Parathyroid adenoma (tissue), 2 donors: ENCODE results near the gene CDAN1.

Experiments used
- H2AFZ ChIP-seq: fragments of 300-600 bp; sonication (generic); one replicate; pipeline ENCODE4 v1.7.0; 2017; ENCODE audit warnings: antibody characterized with exemption, mild to moderate bottlenecking
- H3K27ac ChIP-seq: fragments of 300-600 bp; sonication (generic); one replicate; pipeline ENCODE4 v1.7.0; 2017
- H3K27me3 ChIP-seq: fragments of 300-600 bp; sonication (generic); one replicate; pipeline ENCODE4 v1.7.0; 2017; ENCODE audit warnings: low read length; ENCODE audit not compliant: control insufficient read depth, insufficient read depth
- H3K36me3 ChIP-seq: fragments of 300-600 bp; sonication (generic); one replicate; pipeline ENCODE4 v1.7.0; 2017; ENCODE audit warnings: low read length; ENCODE audit not compliant: control insufficient read depth, insufficient read depth
- H3K4me1 ChIP-seq: fragments of 300-600 bp; sonication (generic); one replicate; pipeline ENCODE4 v1.7.0; 2017; ENCODE audit warnings: control low read depth
- H3K4me2 ChIP-seq: fragments of 300-600 bp; sonication (generic); one replicate; pipeline ENCODE4 v1.7.0; 2017; ENCODE audit warnings: low read length
- H3K4me3 ChIP-seq: fragments of 300-600 bp; sonication (generic); one replicate; pipeline ENCODE4 v1.7.0; 2017; ENCODE audit warnings: low read depth, low read length
- H3K79me2 ChIP-seq: fragments of 300-600 bp; sonication (generic); one replicate; pipeline ENCODE4 v1.7.0; 2017; ENCODE audit warnings: control low read depth
- H3K9ac ChIP-seq: fragments of 300-600 bp; sonication (generic); one replicate; pipeline ENCODE4 v1.7.0; 2017; ENCODE audit warnings: mild to moderate bottlenecking
- H3K9me3 ChIP-seq: fragments of 300-600 bp; sonication (generic); one replicate; pipeline ENCODE4 v1.7.0; 2017; ENCODE audit warnings: low read length; ENCODE audit not compliant: control insufficient read depth
- CTCF ChIP-seq: fragments of 300-600 bp; sonication (generic); IDR thresholded peaks from one replicate; pipeline ENCODE4 v1.7.0; 2017; ENCODE audit warnings: antibody characterized with exemption, mild to moderate bottlenecking
- donor health status: primary hyperparathyroidism.

The CDAN1 gene

DNA sequence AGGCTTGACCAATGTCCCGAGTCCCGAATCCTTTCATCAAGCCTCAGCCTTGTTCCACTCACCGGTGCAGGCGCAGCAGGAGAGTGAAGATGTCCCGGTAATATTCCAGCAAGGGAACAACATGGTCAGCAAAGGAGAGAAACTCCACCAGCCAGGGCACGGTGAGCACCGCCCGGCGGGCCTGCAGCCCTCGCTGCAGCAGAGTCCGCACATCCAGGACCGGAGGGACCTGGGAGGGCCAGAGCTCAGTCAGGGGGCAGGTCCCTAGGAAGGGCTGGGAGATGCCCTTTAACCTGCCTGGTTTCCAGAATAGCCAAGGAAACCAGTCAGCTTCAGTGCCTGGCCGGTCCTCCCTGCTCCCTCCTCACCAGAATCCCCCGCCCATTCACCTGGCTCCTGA is 6.4 kb downstream of the CDAN1 start:
- TF ChIP-seq CTCF, result no peak
- H3K79me2 ChIP-seq, result no peaks in the 10 kb centered on the region
- H3K4me2 ChIP-seq, result no peak overlapping the region
- H3K4me1 ChIP-seq, result no peaks in the 10 kb centered on the region
- H3K36me3 ChIP-seq, result no peaks in the 10 kb centered on the region
- no peak overlapping the region for H3K4me3 ChIP-seq
- no peak overlapping the region for H2AFZ ChIP-seq
- no peaks in the 10 kb centered on the region for H3K27me3 ChIP-seq
- H3K9me3 ChIP-seq, result no peaks in the 10 kb centered on the region
- no peak overlapping the region for H3K9ac ChIP-seq
- H3K27ac ChIP-seq, result no peak overlapping the region

- Histone ChIP-seq H3K27ac (no peak overlapping the region), H3K27me3 (no peaks in the 10 kb centered on the region), H3K9ac (no peak overlapping the region), H3K4me3 (no peak overlapping the region), H2AFZ (no peak overlapping the region), H3K4me2 (no peak overlapping the region), H3K36me3 (no peaks in the 10 kb centered on the region), H3K4me1 (no peaks in the 10 kb centered on the region), H3K9me3 (no peaks in the 10 kb centered on the region), H3K79me2 (no peaks in the 10 kb centered on the region)
- no peak for TF ChIP-seq CTCF
Observed at GRCh38 chr15:42730135-42730534, 6.8 kb downstream of the CDAN1 start.

DNA sequence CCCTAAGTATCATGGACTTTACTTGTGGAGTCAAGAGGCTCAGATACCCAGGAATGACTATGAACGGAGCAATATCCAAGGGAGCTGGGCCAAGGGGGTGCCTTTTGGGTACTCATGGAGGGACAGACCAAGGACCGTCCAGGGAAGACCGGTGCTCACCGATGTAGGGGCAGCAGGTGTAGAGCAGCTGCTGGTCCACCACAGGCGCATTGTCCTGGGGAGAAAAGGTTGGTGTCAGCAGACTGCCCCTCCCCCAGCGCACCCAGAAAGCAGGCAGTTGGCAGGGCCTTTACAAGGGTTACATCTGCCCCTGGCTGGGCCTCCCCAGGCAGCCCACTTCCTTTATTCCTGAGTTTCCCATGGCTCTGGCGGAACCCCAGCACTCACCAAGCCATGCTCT is 7.5 kb downstream of the CDAN1 start:
- no peak for TF ChIP-seq CTCF
- Histone ChIP-seq H3K4me2 (no peak overlapping the region), H3K9ac (no peak overlapping the region), H3K4me1 (no peaks in the 10 kb centered on the region), H3K79me2 (no peaks in the 10 kb centered on the region), H3K27ac (no peak overlapping the region), H3K36me3 (no peaks in the 10 kb centered on the region), H2AFZ (no peak overlapping the region), H3K4me3 (no peak overlapping the region), H3K9me3 (no peaks in the 10 kb centered on the region), H3K27me3 (no peaks in the 10 kb centered on the region)

- Histone ChIP-seq H2AFZ (no peak overlapping the region), H3K36me3 (no peaks in the 10 kb centered on the region)
- no peak for TF ChIP-seq CTCF
Observed at GRCh38 chr15:42728972-42729371, 8.0 kb downstream of the CDAN1 start.

GRCh38 chr15:42728560-42728959 is 8.4 kb downstream of the CDAN1 start:
- TF ChIP-seq CTCF, result no peak
- Histone ChIP-seq H3K79me2 (no peaks in the 10 kb centered on the region), H3K9me3 (no peaks in the 10 kb centered on the region), H3K36me3 (no peaks in the 10 kb centered on the region), H3K27me3 (no peaks in the 10 kb centered on the region), H2AFZ (no peak overlapping the region), H3K4me3 (no peak overlapping the region), H3K9ac (no peak overlapping the region), H3K27ac (no peak overlapping the region), H3K4me2 (no peak overlapping the region), H3K4me1 (no peaks in the 10 kb centered on the region)

More at GRCh38 chr15:42728972-42729371, 8.0 kb downstream of the CDAN1 start:
- H3K9ac ChIP-seq, result no peak overlapping the region
- H3K4me3 ChIP-seq, result no peak overlapping the region
- H3K79me2 ChIP-seq, result no peaks in the 10 kb centered on the region
- H3K27ac ChIP-seq, result no peak overlapping the region
- H3K4me2 ChIP-seq, result no peak overlapping the region
- H3K4me1 ChIP-seq, result no peaks in the 10 kb centered on the region
- no peaks in the 10 kb centered on the region for H3K9me3 ChIP-seq
- no peaks in the 10 kb centered on the region for H3K27me3 ChIP-seq
